Mucosa of stomach (tissue), 1 donor: ENCODE measurements around the gene AMHR2.
"Not testable (repeated sequence)": the region's sequence is repeated elsewhere in the genome, so short reads cannot be mapped to it uniquely, and the experiment has no call there.

Source experiments
- H3K27me3 ChIP-seq: one replicate; pipeline ENCODE4 v1.7.0; 2013; ENCODE audit warnings: mild to moderate bottlenecking, low read length; ENCODE audit not compliant: control insufficient read depth, insufficient read depth
- H3K36me3 ChIP-seq: one replicate; pipeline ENCODE4 v1.7.0; 2013; ENCODE audit warnings: low read length; ENCODE audit not compliant: control insufficient read depth, insufficient read depth
- H3K4me1 ChIP-seq: one replicate; pipeline ENCODE4 v1.7.0; 2013; ENCODE audit warnings: mild to moderate bottlenecking, low read length; ENCODE audit not compliant: control insufficient read depth, insufficient read depth
- H3K4me3 ChIP-seq: one replicate; pipeline ENCODE4 v1.7.0; 2013; ENCODE audit warnings: low read length
- H3K9ac ChIP-seq: one replicate; pipeline ENCODE4 v1.7.0; 2013; ENCODE audit warnings: mild to moderate bottlenecking, low read length, moderate library complexity
- H3K9me3 ChIP-seq: one replicate; pipeline ENCODE4 v1.7.0; 2013; ENCODE audit warnings: mild to moderate bottlenecking, low read length, moderate library complexity; ENCODE audit not compliant: control insufficient read depth
- donor health status: Pancreatic carcinoma.

AMHR2 gene

GRCh38 chr12:53423597-53423996, at the start of gene AMHR2:
TSS of gene AMHR2 (plus strand) at chr12:53423855. CDS start at chr12:53423935, 80 bp downstream.
- Histone ChIP-seq H3K27me3 (no peaks in the 10 kb centered on the region), H3K9me3 (no peaks in the 10 kb centered on the region), H3K36me3 (no peaks in the 10 kb centered on the region), H3K4me1 (peaks cover 28% of the 10 kb centered on the region), H3K9ac (no peak within 1 kb of the TSS), H3K4me3 (no peak within 1 kb of the TSS)

DNA sequence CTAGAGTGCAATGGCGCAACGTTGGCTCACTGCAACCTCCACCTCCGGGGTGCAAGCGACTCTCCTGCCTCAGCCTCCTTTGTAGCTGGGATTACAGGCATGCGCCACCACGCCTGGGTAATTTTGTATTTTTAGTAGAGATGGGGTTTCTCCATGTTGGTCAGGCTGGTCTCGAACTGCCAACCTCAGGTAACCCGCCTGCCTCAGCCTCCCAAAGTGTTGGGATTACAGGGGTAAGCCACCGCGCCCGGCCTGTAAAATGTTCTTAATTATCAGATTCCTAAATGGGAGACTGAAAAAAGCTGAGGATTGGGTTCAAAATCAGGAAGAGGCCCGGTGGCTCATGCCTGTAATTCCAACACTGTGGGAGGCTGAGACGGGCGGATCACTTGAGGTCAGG, 49.4 kb upstream of the AMHR2 start:
- not testable (repeated sequence) for H3K4me3 ChIP-seq, H3K9me3 ChIP-seq, H3K27me3 ChIP-seq, H3K36me3 ChIP-seq
- peaks cover 30% of the 10 kb centered on the region for H3K4me1 ChIP-seq
- peak overlapping the region; percentile 36 for H3K9ac ChIP-seq

DNA sequence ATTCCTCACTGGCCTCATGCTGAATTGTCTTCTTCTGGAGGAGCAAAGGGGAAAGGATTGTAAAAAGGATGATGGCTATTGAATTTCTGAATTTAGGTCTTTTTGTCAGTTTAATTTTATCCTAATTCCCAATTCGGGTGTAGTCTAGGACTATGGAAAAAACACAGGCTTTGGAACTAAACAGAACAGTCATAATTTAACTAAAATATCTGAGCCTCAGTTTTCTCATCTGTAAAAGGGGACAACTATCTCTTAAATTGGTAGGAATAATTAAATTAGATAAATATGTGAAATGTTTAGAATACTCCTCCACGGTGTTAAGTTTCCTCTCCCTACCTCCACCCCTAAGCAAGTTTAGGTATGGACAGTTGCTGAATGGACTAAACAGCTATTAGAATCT, 46.9 kb upstream of the AMHR2 start:
- Histone ChIP-seq H3K4me1 (peaks cover 28% of the 10 kb centered on the region), H3K27me3 (no peaks in the 10 kb centered on the region), H3K36me3 (no peaks in the 10 kb centered on the region), H3K9me3 (no peaks in the 10 kb centered on the region), H3K4me3 (no peak overlapping the region), H3K9ac (no peak overlapping the region)

DNA sequence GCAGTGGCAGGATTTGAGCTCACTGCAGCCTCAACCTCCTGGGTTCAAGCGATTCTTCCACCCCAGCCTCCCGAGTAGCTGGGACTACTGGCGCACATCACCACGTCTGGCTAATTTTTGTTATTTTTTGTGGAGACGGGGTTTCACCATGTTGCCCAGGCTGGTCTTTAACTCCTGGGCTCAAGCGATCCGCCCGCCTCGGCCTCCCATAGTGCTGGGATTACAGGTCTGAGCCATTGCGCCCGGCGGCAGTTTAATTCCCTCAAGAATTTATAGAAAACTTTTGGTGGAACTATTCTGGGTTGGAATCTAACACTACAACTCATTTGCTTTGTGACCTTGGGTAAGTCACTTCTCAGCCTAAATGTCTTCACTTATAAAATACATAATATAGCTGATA, 45.4 kb upstream of the AMHR2 start:
- H3K4me1 ChIP-seq: peaks cover 33% of the 10 kb centered on the region
- no peak overlapping the region for H3K4me3 ChIP-seq
- H3K9me3 ChIP-seq: no peaks in the 10 kb centered on the region
- peaks cover 11% of the 10 kb centered on the region for H3K36me3 ChIP-seq
- H3K9ac ChIP-seq: peak overlapping the region; percentile 87
- H3K27me3 ChIP-seq: no peaks in the 10 kb centered on the region

DNA sequence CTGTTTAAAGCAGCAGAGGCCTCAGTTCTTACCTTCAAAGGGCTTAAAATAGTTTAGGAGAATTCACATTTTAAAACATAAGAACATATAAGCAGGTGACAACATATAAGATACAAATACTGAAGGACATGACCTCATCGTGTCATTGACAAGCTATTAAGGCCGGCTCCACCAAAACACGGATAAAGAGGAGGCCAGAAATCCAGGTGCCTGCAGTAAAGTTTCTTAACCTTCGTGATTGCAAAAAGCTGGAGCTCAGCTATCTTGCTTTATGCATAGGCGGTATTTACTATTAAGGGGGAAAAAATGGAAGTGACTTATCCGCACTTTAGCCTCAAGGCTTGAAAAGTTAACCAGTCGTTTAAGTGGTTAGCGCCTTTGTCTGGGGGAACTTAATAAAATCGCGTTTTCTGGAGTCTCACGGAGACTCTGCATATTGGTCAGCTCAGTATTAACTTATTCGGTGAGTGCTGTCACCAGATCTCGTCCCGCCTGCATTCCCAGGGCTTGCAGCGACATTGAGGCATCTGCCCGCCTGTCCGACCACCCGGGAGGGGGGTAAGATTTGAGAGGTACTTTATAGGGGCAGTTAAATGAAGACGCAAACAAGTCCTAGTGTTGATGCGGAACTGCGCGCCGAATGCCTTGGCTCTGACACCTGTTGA, 44.8 kb upstream of the AMHR2 start:
- Histone ChIP-seq H3K9ac (peak overlapping the region; percentile 87), H3K9me3 (no peaks in the 10 kb centered on the region), H3K4me1 (peaks cover 34% of the 10 kb centered on the region), H3K4me3 (peak overlapping the region; percentile 73), H3K36me3 (peaks cover 13% of the 10 kb centered on the region), H3K27me3 (no peaks in the 10 kb centered on the region)

GRCh38 chr12:53379389-53380103, 44.1 kb upstream of the AMHR2 start:
- Histone ChIP-seq H3K9ac (peak overlapping the region; percentile 87), H3K4me1 (peaks cover 37% of the 10 kb centered on the region), H3K4me3 (peak overlapping the region; percentile 73), H3K27me3 (no peaks in the 10 kb centered on the region), H3K36me3 (peaks cover 13% of the 10 kb centered on the region), H3K9me3 (no peaks in the 10 kb centered on the region)

- H3K4me1 ChIP-seq: peaks cover 38% of the 10 kb centered on the region
- H3K27me3 ChIP-seq: no peaks in the 10 kb centered on the region
- peak within 1 kb of the TSS; percentile 73 for H3K4me3 ChIP-seq
- no peaks in the 10 kb centered on the region for H3K9me3 ChIP-seq
- H3K9ac ChIP-seq: peak within 1 kb of the TSS; percentile 87
- H3K36me3 ChIP-seq: peaks cover 13% of the 10 kb centered on the region
These were observed 43.4 kb upstream of the AMHR2 start, which contains the start of gene SP1 for GRCh38 chr12:53380104-53380793. TSS of gene SP1 (plus strand) at chr12:53380176. CDS start at chr12:53380292, 116 bp downstream.

DNA sequence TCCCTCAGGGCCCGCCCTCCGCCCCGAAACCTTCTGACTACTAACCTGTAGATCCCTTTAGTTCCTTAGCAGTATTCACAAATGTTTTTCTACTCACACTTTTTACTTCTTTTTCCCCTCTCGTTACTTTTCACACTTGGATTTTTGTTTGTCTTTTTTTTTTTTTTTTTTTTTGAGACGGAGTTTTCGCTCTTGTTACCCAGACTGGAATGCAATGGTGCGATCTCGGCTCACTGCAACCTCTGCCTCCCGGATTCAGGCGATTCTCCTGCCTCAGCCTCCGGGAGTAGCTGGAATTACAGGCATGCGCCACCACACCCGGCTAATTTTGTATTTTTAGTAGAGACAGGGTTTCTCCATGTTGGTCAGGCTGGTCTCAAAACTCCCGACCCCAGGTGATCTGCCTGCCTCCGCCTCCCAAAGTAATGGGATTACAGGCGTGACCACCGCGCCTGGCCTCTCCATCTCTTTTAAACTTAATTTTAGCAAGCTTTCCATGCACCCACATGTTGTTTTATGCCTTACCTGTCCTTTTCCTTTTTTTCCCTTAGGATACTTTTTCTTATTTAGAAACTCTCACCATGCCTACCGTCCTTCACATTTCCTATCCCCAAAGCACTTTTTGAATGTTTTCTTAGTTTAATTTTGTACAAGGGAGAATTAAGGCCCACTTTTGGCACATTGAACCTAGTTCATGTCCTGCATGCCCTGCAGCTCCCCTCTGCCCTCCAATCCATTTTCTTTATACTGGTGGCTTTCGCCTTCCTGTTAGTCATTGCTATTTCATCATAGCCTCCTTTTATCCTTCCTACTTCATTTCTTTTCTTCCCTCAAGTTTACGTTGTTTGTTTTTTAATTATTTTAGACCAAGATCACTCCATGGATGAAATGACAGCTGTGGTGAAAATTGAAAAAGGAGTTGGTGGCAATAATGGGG, 42.6 kb upstream of the AMHR2 start:
- H3K9me3 ChIP-seq: no peaks in the 10 kb centered on the region
- H3K27me3 ChIP-seq: no peaks in the 10 kb centered on the region
- peaks cover 38% of the 10 kb centered on the region for H3K4me1 ChIP-seq
- peak overlapping the region; percentile 81 for H3K9ac ChIP-seq
- peak overlapping the region; percentile 71 for H3K4me3 ChIP-seq
- H3K36me3 ChIP-seq: peaks cover 13% of the 10 kb centered on the region

DNA sequence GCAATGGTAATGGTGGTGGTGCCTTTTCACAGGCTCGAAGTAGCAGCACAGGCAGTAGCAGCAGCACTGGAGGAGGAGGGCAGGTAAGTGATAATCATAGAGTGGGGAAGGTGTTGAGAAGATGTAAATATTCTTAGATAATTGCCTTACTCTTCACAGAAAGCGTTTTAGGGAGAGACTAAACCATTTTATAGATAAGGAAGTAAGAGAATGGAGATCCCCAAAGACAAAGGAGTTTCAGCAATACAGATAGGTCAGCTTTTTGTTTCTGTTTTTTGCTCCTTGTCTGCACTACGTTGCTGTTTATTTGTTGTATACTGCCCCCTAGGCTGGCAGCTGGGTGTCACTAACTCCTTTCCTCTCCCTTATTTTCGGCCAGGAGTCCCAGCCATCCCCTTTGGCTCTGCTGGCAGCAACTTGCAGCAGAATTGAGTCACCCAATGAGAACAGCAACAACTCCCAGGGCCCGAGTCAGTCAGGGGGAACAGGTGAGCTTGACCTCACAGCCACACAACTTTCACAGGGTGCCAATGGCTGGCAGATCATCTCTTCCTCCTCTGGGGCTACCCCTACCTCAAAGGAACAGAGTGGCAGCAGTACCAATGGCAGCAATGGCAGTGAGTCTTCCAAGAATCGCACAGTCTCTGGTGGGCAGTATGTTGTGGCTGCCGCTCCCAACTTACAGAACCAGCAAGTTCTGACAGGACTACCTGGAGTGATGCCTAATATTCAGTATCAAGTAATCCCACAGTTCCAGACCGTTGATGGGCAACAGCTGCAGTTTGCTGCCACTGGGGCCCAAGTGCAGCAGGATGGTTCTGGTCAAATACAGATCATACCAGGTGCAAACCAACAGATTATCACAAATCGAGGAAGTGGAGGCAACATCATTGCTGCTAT, 41.7 kb upstream of the AMHR2 start:
- no peaks in the 10 kb centered on the region for H3K9me3 ChIP-seq
- peaks cover 13% of the 10 kb centered on the region for H3K36me3 ChIP-seq
- H3K4me1 ChIP-seq: peaks cover 44% of the 10 kb centered on the region
- H3K9ac ChIP-seq: peak overlapping the region; percentile 81
- H3K27me3 ChIP-seq: no peaks in the 10 kb centered on the region
- H3K4me3 ChIP-seq: peak overlapping the region; percentile 71

DNA sequence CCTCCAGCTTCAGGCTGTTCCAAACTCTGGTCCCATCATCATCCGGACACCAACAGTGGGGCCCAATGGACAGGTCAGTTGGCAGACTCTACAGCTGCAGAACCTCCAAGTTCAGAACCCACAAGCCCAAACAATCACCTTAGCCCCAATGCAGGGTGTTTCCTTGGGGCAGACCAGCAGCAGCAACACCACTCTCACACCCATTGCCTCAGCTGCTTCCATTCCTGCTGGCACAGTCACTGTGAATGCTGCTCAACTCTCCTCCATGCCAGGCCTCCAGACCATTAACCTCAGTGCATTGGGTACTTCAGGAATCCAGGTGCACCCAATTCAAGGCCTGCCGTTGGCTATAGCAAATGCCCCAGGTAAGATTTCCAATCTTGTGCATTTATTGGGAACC, 40.4 kb upstream of the AMHR2 start:
- H3K4me1 ChIP-seq: peaks cover 54% of the 10 kb centered on the region
- H3K36me3 ChIP-seq: peaks cover 13% of the 10 kb centered on the region
- no peak overlapping the region for H3K4me3 ChIP-seq
- H3K27me3 ChIP-seq: no peaks in the 10 kb centered on the region
- H3K9me3 ChIP-seq: no peaks in the 10 kb centered on the region
- H3K9ac ChIP-seq: peak overlapping the region; percentile 49

GRCh38 chr12:53386381-53386780, 37.3 kb upstream of the AMHR2 start:
- not testable (repeated sequence) for H3K27me3 ChIP-seq, H3K4me3 ChIP-seq, H3K9ac ChIP-seq, H3K9me3 ChIP-seq
- Histone ChIP-seq H3K36me3 (peaks cover 13% of the 10 kb centered on the region), H3K4me1 (peaks cover 49% of the 10 kb centered on the region)
